Activated CD4-positive, CD25-positive, alpha-beta regulatory T cell treated with anti-CD3 and anti-CD28 coated beads, Interleukin-2, amount 50 U/mL, for 16 hours (primary cell): Measurements from ENCODE around the gene LCN2.
"Not testable (repeated sequence)": the region's sequence is repeated elsewhere in the genome, so short reads cannot be mapped to it uniquely, and the experiment has no call there.

Experiments used
- DNase-seq: peaks from one replicate; pipeline ENCODE4 v3.0.0-alpha.2; 2020; ENCODE audit warnings: low read depth, low spot score

The LCN2 gene

DNA sequence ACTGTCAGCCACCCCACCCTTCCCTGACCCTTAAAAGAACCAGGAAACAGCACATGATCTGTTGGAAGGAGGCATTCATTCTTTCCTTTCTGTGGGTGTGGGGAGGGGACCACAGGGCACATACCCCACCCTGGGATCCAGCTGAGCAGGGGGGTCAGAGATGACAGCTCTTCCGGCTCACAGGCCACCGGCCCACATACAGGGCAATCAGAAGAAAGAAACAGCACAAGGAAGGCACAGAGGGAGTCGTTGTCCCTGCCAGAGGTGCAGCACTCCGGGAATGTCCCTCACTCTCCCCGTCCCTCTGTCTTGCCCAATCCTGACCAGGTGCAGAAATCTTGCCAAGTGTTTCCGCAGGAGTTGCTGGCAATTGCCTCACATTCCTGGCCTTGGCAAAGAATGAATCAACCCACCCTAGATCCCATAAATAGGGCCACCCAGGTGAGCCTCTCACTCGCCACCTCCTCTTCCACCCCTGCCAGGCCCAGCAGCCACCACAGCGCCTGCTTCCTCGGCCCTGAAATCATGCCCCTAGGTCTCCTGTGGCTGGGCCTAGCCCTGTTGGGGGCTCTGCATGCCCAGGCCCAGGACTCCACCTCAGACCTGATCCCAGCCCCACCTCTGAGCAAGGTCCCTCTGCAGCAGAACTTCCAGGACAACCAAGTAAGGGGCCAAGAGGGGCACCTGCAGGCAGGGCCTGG, at the start of gene LCN2:
LCN2 (plus strand) TSS at position 453 of the 701 bp plus-strand sequence; CDS start at position 526, 73 bp downstream.
- DNase-seq = no peak

- no peak for DNase-seq
Observed at GRCh38 chr9:128099932-128100491, 49.2 kb upstream of the LCN2 start.

DNA sequence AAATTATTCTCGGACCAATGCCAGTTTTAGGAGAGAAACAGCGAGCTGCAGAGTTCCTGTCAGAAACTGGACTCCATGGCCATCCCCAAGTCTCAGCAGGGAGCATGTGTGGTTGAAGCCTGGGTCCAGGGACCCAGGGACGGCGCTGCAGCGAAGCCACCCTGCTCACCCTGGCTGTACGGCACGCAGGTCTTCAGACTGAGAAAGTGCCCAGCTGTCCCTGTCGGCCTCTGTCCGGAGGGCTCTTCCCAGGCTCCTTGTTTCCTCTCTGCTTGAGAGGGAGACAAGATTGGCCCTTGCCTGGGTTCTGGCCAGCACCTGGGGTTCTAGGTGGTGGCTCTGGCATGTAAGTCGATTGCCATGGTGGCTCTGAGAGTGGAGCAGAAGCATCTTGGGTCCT, 48.7 kb upstream of the LCN2 start:
- DNase-seq = no peak

- no peak for DNase-seq
Observed at GRCh38 chr9:128101231-128101661, 48.0 kb upstream of the LCN2 start.

DNA sequence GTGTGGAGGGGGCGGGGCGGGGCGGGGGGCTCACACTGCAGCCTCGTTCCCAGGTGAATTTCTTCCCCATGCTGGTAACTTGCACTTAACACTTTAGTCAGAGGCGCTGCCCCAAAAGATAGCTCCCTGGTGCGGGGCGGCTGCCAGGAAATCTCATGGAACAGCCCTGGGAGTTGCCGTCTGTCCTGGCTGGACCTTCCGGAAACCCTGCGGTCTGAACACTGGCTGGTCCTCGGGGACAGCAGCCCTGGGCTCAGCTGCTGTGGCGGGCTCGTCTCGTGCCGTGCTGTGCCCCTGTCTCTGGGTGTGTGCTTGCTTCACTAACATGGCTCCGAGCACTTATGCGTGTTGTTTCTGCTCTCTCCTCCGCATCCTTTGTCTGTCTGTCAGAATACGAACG, 47.6 kb upstream of the LCN2 start:
- DNase-seq = no peak

DNA sequence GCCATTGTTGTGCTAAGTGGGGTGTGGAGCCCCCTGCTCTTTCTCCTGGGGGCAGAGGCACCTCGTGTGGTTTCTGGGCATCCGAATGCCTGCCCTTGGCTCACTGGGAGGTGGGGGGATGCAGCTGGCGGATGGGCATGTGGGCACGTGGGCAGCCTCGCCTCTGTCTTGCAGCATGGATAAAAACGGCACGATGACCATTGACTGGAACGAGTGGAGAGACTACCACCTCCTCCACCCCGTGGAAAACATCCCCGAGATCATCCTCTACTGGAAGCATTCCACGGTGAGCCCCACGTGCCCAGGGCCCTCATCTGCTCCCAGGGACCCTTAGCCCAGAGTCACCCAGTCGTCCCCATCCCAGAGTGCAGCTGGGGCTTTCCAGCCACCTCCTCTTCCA, 47.1 kb upstream of the LCN2 start:
- DNase-seq = no peak

GRCh38 chr9:128102861-128103588, 46.2 kb upstream of the LCN2 start:
- no peak for DNase-seq

DNA sequence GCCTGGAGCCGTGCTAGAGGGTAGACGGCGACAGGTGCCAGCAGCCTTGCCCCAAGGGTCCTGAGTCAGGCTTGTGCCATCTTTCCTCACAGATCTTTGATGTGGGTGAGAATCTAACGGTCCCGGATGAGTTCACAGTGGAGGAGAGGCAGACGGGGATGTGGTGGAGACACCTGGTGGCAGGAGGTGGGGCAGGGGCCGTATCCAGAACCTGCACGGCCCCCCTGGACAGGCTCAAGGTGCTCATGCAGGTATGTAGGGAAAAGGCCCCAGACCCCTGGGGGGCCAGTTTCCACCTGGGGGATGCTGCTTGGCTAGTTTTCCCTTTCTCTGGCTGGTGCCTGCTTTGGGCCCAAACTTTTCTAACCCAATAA, 45.7 kb upstream of the LCN2 start:
- DNase-seq = no peak

GRCh38 chr9:128104171-128104618, 45.1 kb upstream of the LCN2 start:
- no peak for DNase-seq

GRCh38 chr9:128105538-128106175, 43.6 kb upstream of the LCN2 start:
- DNase-seq = no peak

- DNase-seq = no peak
Observed at GRCh38 chr9:128106181-128106939, 42.9 kb upstream of the LCN2 start.

DNA sequence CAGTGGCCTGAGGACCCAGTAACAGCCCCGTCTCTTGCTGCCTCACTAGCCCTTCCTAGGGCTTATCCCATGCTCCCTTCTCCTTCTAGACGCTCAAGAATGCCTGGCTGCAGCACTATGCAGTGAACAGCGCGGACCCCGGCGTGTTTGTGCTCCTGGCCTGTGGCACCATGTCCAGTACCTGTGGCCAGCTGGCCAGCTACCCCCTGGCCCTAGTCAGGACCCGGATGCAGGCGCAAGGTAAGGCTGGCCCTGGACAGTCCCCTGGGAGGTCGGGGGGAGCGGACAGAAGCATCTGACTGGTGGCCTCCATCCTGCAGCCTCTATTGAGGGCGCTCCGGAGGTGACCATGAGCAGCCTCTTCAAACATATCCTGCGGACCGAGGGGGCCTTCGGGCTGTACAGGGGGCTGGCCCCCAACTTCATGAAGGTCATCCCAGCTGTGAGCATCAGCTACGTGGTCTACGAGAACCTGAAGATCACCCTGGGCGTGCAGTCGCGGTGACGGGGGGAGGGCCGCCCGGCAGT, 42.2 kb upstream of the LCN2 start:
- no peak for DNase-seq

DNA sequence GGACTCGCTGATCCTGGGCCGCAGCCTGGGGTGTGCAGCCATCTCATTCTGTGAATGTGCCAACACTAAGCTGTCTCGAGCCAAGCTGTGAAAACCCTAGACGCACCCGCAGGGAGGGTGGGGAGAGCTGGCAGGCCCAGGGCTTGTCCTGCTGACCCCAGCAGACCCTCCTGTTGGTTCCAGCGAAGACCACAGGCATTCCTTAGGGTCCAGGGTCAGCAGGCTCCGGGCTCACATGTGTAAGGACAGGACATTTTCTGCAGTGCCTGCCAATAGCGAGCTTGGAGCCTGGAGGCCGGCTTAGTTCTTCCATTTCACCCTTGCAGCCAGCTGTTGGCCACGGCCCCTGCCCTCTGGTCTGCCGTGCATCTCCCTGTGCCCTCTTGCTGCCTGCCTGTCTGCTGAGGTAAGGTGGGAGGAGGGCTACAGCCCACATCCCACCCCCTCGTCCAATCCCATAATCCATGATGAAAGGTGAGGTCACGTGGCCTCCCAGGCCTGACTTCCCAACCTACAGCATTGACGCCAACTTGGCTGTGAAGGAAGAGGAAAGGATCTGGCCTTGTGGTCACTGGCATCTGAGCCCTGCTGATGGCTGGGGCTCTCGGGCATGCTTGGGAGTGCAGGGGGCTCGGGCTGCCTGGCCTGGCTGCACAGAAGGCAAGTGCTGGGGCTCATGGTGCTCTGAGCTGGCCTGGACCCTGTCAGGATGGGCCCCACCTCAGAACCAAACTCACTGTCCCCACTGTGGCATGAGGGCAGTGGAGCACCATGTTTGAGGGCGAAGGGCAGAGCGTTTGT, 41.6 kb upstream of the LCN2 start:
- no peak for DNase-seq

GRCh38 chr9:128108269-128109049, 40.8 kb upstream of the LCN2 start:
- DNase-seq = no peak

DNA sequence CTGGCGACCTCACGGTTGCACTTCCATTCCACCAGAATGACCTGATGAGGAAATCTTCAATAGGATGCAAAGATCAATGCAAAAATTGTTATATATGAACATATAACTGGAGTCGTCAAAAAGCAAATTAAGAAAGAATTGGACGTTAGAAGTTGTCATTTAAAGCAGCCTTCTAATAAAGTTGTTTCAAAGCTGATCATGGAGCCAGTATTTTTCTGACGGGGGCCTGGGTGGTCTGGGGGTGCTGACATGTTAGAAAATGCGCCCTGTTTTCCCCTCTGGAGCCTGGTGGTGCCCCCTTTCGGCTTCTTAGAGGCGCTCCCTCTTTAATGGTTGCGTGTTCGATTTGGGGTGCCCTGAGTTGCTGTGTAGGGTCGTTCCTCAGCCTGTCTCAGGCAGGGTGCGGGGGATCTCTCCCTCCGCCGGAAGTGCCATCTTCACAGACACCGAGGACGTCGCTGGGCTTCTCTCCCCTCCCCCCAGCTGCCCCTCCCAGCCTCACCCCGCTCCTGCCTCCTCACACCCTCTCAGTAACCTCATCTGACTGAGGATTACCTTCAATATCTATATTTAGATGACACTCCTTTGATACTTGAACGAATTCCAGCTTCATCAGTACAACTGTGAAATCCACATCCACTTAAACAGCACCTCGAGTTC, 40.1 kb upstream of the LCN2 start:
- DNase-seq = no peak

- DNase-seq = not testable (repeated sequence)
Observed at GRCh38 chr9:128111726-128112125, 37.5 kb upstream of the LCN2 start.

GRCh38 chr9:128113526-128114325, 35.5 kb upstream of the LCN2 start:
- DNase-seq = no peak
